Stimulated activated CD4-positive, alpha-beta T cell treated with anti-CD3 and anti-CD28 coated beads, Interleukin-4, amount 100 ng/mL, for 4 hours (primary cell): Measurements from ENCODE around the gene P2RY8.
A peak's percentile ranks its signal among the peaks of the same experiment; 100 is the strongest.
"Not testable (repeated sequence)": the region's sequence is repeated elsewhere in the genome, so short reads cannot be mapped to it uniquely, and the experiment has no call there.

ENCODE experiments used
- DNase-seq, 2 experiments: peaks; one replicate each; pipeline ENCODE4 v3.0.0-alpha.2; 2020

The P2RY8 gene

GRCh38 chrX:1542994-1543725, 6.2 kb upstream of the P2RY8 start:
- no peak for DNase-seq

GRCh38 chrX:1539146-1539545, 2.2 kb upstream of the P2RY8 start:
- not testable (repeated sequence) for DNase-seq

- DNase-seq = not testable (repeated sequence)
Observed at GRCh38 chrX:1537716-1538090, 718 bp upstream of the P2RY8 start.

- no peak for DNase-seq
Observed at GRCh38 chrX:1536712-1537030, 314 bp downstream of the P2RY8 start.

GRCh38 chrX:1535241-1536041, 1.5 kb downstream of the P2RY8 start:
- DNase-seq = peak in 1 of 2 experiments; percentile 21

GRCh38 chrX:1534301-1535168, 2.5 kb downstream of the P2RY8 start:
- DNase-seq = peak in 1 of 2 experiments; percentile 23

- DNase-seq = no peak
Observed at GRCh38 chrX:1533058-1533457, 3.9 kb downstream of the P2RY8 start.

GRCh38 chrX:1531096-1531890, 5.7 kb downstream of the P2RY8 start:
- DNase-seq = no peak

- no peak for DNase-seq
Observed at GRCh38 chrX:1529756-1530155, 7.2 kb downstream of the P2RY8 start.

- DNase-seq = no peak
Observed at GRCh38 chrX:1529328-1529727, 7.7 kb downstream of the P2RY8 start.

- no peak for DNase-seq
Observed at GRCh38 chrX:1528884-1529203, 8.1 kb downstream of the P2RY8 start.

- DNase-seq = no peak
Observed at GRCh38 chrX:1528186-1528883, 8.7 kb downstream of the P2RY8 start.

- DNase-seq = no peak
Observed at GRCh38 chrX:1527457-1527856, 9.5 kb downstream of the P2RY8 start.

GRCh38 chrX:1526565-1526964, 10.4 kb downstream of the P2RY8 start:
- DNase-seq = no peak

GRCh38 chrX:1525583-1526355, 11.2 kb downstream of the P2RY8 start:
- DNase-seq = no peak

- DNase-seq = no peak
Observed at GRCh38 chrX:1524874-1525582, 12.0 kb downstream of the P2RY8 start.

- not testable (repeated sequence) for DNase-seq
Observed at GRCh38 chrX:1522905-1523304, 14.1 kb downstream of the P2RY8 start.

GRCh38 chrX:1521459-1521956, 15.5 kb downstream of the P2RY8 start:
- no peak for DNase-seq

GRCh38 chrX:1520350-1520749, 16.6 kb downstream of the P2RY8 start:
- DNase-seq = no peak

- no peak for DNase-seq
Observed at GRCh38 chrX:1519022-1519497, 17.9 kb downstream of the P2RY8 start.
